Femur (tissue), 1 donor: ENCODE measurements around the gene MOV10L1.
"Not testable (repeated sequence)": the region's sequence is repeated elsewhere in the genome, so short reads cannot be mapped to it uniquely, and the experiment has no call there.

ENCODE experiments used
- DNase-seq: peaks from one replicate; pipeline ENCODE4 v3.0.0-alpha.2; 2017

MOV10L1 gene

GRCh38 chr22:50190182-50190940, 100.6 kb downstream of the MOV10L1 start:
- peak; percentile 87 for DNase-seq

GRCh38 chr22:50190941-50191741, 101.3 kb downstream of the MOV10L1 start:
- peak; percentile 68 for DNase-seq

GRCh38 chr22:50192436-50193204, 102.8 kb downstream of the MOV10L1 start:
- no peak for DNase-seq

DNA sequence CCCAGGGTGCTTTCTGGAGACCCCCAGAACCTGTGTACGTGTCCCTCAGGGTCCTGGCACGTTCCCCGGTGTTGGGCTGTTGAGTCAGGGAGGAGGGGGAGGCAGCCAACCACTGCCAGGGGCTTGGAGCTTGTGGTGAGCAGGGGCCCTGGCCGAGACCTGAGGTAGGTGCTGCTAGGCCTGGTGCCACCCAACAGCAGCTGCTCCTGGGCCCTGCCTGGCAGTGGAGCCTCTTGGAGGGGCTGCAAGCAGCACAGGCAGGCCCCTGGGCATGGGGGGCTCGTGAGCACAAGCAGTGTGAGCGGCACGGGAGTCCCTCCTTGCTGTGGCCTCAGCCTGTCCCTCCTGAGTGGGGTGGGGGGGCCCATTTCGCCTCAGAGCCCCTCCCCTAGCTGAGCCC, 103.8 kb downstream of the MOV10L1 start:
- no peak for DNase-seq

GRCh38 chr22:50194037-50194805, 104.4 kb downstream of the MOV10L1 start:
- no peak for DNase-seq

DNA sequence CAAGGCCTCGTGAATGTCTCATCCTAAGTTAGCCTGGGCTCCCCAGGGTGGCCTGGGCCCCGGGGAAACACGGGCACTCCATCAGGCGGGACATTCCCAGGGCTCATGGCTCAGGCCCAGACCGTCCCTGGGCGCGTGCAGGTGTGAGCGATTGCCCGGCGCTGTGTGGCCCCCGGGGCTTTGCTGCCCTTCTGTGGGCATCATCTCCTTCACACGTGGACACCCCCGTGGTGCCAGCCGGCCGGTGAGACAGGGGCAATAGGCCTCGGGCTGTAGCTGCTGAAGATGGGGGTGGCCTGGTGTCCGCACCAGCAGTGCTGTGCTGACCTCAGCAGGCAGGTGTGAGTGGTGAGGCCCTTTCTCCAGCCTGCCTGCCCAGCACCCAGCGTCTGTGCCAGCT, 106.5 kb downstream of the MOV10L1 start:
- no peak for DNase-seq

- DNase-seq = no peak
These were observed 107.4 kb downstream of the MOV10L1 start for GRCh38 chr22:50197000-50197800.

DNA sequence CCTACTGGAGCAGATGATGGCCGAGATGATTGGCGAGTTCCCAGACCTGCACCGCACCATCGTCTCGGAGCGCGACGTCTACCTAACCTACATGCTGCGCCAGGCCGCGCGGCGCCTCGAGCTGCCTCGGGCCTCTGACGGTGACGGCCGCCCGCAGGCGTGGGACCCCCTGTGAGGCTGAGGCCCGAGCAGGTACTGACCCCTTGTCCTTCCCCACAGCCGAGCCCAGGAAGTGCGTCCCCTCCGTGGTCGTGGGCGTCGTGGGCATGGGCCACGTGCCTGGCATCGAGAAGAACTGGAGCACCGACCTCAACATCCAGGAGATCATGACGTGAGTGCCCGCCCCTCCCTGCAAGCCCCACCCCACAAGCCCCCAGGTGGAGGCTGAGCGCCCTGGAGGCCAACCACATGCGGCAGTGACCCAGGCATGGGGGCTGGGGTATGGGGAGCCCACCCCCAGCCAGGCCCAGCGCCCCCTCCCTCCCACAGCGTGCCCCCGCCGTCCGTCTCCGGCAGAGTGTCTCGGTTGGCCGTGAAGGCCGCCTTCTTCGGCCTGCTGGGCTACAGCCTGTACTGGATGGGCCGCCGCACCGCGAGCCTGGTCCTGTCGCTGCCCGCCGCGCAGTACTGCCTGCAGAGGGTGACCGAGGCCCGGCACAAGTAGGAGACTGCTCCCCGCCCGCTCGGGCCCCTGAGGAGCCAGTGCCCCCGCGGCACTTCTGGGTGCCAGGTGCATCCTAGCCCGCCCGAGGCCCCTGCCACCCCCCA, 108.2 kb downstream of the MOV10L1 start:
- no peak for DNase-seq

DNA sequence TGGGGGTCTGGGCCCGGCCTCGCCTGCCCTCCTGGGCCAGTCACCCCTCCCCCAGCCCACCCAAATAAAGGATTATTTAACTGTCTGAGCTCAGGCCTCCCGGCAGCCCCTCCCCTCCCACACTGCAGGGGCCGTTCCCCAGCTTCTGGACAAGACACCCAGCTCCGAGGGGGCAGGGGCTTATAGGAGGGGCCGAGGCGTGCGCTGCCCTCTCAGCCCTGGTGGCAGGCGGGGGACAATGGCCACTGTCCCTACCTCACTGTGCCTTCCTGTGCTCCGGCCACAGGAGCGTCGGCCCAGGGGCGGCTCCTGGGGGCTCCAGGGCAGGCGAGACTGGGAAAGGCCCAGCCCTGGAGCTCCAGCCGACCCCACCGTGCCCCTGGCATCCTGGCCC, 108.8 kb downstream of the MOV10L1 start:
- no peak for DNase-seq

- DNase-seq = no peak
These were observed 109.5 kb downstream of the MOV10L1 start for GRCh38 chr22:50199251-50199721.

GRCh38 chr22:50199829-50200460, 110.1 kb downstream of the MOV10L1 start:
- DNase-seq = no peak

GRCh38 chr22:50200461-50201190, 110.8 kb downstream of the MOV10L1 start, which contains the start of gene SELENOO:
TSS of gene SELENOO (plus strand) at chr22:50201011. CDS start at chr22:50201037, 26 bp downstream.
- DNase-seq = peak; percentile 97

DNA sequence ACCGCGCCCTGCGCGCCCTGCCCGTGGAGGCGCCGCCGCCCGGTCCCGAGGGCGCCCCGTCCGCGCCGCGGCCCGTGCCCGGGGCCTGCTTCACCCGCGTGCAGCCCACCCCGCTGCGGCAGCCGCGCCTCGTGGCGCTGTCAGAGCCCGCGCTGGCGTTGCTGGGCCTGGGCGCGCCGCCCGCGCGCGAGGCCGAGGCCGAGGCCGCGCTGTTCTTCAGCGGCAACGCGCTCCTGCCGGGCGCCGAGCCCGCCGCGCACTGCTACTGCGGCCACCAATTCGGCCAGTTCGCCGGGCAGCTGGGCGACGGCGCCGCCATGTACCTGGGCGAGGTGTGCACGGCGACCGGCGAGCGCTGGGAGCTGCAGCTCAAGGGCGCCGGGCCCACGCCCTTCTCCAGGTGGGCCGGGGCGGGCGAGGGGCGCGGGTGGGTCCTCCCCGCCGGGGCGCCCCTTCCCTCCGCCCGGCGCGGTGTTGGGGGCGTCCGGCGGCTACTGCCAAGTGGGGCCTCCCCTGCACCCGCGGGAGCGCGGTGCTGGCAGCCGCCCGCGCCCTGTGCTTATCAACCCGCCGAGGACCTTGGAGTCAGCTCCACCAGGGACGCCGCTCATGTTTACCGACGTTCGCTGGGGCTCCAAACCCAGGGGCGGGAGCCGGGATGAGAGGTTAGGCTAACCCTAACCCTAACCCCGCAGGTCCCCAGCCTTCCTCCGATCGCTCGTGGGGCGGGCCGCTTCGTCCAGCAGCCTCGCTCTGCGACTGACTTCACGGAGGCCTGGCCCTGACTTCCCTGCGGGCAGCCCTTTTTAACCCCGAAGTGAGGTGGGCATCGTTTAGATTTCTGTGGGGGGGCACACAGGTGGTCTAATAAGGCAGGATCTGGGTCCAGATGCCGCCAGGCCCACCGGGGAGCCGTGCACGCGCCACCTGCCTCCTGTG, 111.7 kb downstream of the MOV10L1 start:
- DNase-seq = no peak

- no peak for DNase-seq
These were observed 112.4 kb downstream of the MOV10L1 start for GRCh38 chr22:50202130-50202666.

DNA sequence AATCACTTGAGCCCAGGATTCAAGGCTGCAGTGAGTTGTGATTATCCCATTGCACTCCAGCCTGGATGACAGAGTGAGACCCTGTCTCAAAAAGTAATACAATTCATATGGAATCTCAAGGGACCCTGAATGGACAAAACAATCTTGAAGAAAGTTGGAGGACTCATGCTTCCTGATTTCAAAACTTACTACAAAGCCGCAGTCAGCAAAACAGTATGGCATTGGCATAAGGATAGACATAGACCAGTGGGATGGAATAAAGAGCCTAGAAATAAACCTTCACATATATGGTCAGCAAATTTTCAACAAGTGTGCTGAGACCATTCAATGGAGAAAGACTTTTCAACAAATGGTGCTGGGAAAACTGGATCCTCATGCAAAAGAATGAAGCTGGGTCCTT, 113.5 kb downstream of the MOV10L1 start:
- DNase-seq = no peak

- DNase-seq = no peak
These were observed 114.8 kb downstream of the MOV10L1 start for GRCh38 chr22:50204571-50204970.

GRCh38 chr22:50204998-50205397, 115.2 kb downstream of the MOV10L1 start:
- not testable (repeated sequence) for DNase-seq
